Smooth muscle cell (in vitro differentiated cells): ENCODE data around the gene CTDP1. TPM values are rescaled to one million over a fixed set of nuclear protein-coding genes. Genes with fewer than 3 reads are reported as not detected.

ENCODE experiments used
- DNase-seq: peaks from one replicate; lab custom pipeline; 2025; ENCODE audit not compliant: unreplicated experiment; lab: John Stamatoyannopoulos, UW
- H2AFZ ChIP-seq: fragments of 200-600 bp; sonication (generic); 2 replicates; pipeline ENCODE4 v1.6.0; 2016; ENCODE audit warnings: antibody characterized with exemption, low read depth, mild to moderate bottlenecking
- H3F3A ChIP-seq: fragments of 200-600 bp; sonication (generic); 2 replicates; pipeline ENCODE4 v1.6.0; 2017; ENCODE audit warnings: antibody characterized with exemption, low read depth
- H3K27ac ChIP-seq: fragments of 200-600 bp; sonication (generic); 2 replicates; pipeline ENCODE4 v1.5.1; 2016; ENCODE audit warnings: low read depth, mild to moderate bottlenecking
- H3K27me3 ChIP-seq: fragments of 200-600 bp; sonication (generic); 2 replicates; pipeline ENCODE4 v1.6.1; 2016; ENCODE audit warnings: low read depth, mild to moderate bottlenecking
- H3K36me3 ChIP-seq: fragments of 200-600 bp; sonication (generic); 2 replicates; pipeline ENCODE4 v1.5.1; 2016; ENCODE audit warnings: low read depth
- H3K4me1 ChIP-seq: fragments of 200-600 bp; sonication (generic); 2 replicates; pipeline ENCODE4 v1.5.1; 2016; ENCODE audit warnings: low read depth
- H3K4me2 ChIP-seq: fragments of 200-600 bp; sonication (generic); 2 replicates; pipeline ENCODE4 v1.6.0; 2016; ENCODE audit warnings: mild to moderate bottlenecking
- H3K4me3 ChIP-seq: fragments of 200-600 bp; sonication (generic); 2 replicates; pipeline ENCODE4 v1.5.1; 2016; ENCODE audit warnings: mild to moderate bottlenecking
- H3K79me2 ChIP-seq: fragments of 200-600 bp; sonication (generic); 2 replicates; pipeline ENCODE4 v1.6.0; 2016; ENCODE audit warnings: low read depth, mild to moderate bottlenecking
- H3K9ac ChIP-seq: fragments of 200-600 bp; sonication (generic); 2 replicates; pipeline ENCODE4 v1.6.0; 2016; ENCODE audit warnings: low read depth
- H3K9me3 ChIP-seq: fragments of 200-600 bp; sonication (generic); replicated peaks from 2 replicates; pipeline ENCODE4 v1.5.1; 2016; ENCODE audit warnings: low read depth
- H4K20me1 ChIP-seq: fragments of 200-600 bp; sonication (generic); 2 replicates; pipeline ENCODE4 v1.6.0; 2016; ENCODE audit warnings: low read depth
- CTCF ChIP-seq: fragments of 200-600 bp; sonication (generic); IDR thresholded peaks from 2 replicates; pipeline ENCODE4 v1.5.1; 2017; ENCODE audit warnings: borderline replicate concordance, mild to moderate bottlenecking, antibody characterized with exemption; ENCODE audit not compliant: insufficient read depth, poor library complexity, severe bottlenecking
- WGBS: methylation state at CpG from one replicate; pipeline ENCODE4 v1.1.7; 2016; ENCODE audit warnings: low lambda C conversion rate; 5-methylcytosine and 5-hydroxymethylcytosine counted together
- polyA plus RNA-seq: library from polyadenylated mRNA; unstranded; fragments of >200 nt; fragmentation: Nextera tagmentation; extraction: Ambion mirVana; gene quantifications from 2 replicates; pipeline ENCODE4 v1.2.1, GENCODE V29; 2016
- total RNA-seq: library from RNA; depleted of rRNA; stranded (reverse); fragments of >200 nt; gene quantifications from 2 replicates; pipeline ENCODE4 v1.2.3, GENCODE V29; 2014

CTDP1 gene
- total and polyA plus RNA-seq, 2 experiments from 2014 or later: 14.1 to 18.4 TPM

- TF ChIP-seq CTCF: no peak
- 89% methylated on average over 29 of the region's 29 CpGs for WGBS
- no peak overlapping the region for H2AFZ ChIP-seq
Measured at GRCh38 chr18:79779021-79779699, 99.6 kb downstream of the CTDP1 start.

GRCh38 chr18:79779700-79780190 lies 100.1 kb downstream of the CTDP1 start:
- Histone ChIP-seq H3K9ac (no peak overlapping the region), H2AFZ (no peak overlapping the region), H3K4me1 (no peaks in the 10 kb centered on the region), H3K79me2 (no peaks in the 10 kb centered on the region), H3K36me3 (no peaks in the 10 kb centered on the region), H3F3A (no peaks in the 10 kb centered on the region), H3K27me3 (peaks cover 4% of the 10 kb centered on the region), H3K4me2 (no peak overlapping the region), H3K4me3 (no peak overlapping the region), H3K27ac (no peak overlapping the region), H3K9me3 (no peaks in the 10 kb centered on the region), H4K20me1 (no peaks in the 10 kb centered on the region)
- no peak for DNase-seq
- 92% methylated on average over 18 of the region's 18 CpGs for WGBS
- no peak for TF ChIP-seq CTCF

More at GRCh38 chr18:79779021-79779699, 99.6 kb downstream of the CTDP1 start:
- H4K20me1 ChIP-seq: no peaks in the 10 kb centered on the region
- no peaks in the 10 kb centered on the region for H3F3A ChIP-seq
- no peak overlapping the region for H3K27ac ChIP-seq
- no peaks in the 10 kb centered on the region for H3K36me3 ChIP-seq
- H3K27me3 ChIP-seq: peaks cover 4% of the 10 kb centered on the region
- H3K4me1 ChIP-seq: no peaks in the 10 kb centered on the region
- H3K4me2 ChIP-seq: no peak overlapping the region
- H3K4me3 ChIP-seq: no peak overlapping the region
- no peaks in the 10 kb centered on the region for H3K9me3 ChIP-seq
- no peaks in the 10 kb centered on the region for H3K79me2 ChIP-seq
- no peak overlapping the region for H3K9ac ChIP-seq
- no peak for DNase-seq

GRCh38 chr18:79780547-79780946 lies 100.9 kb downstream of the CTDP1 start:
- no peak overlapping the region for H3K9ac ChIP-seq
- H3K9me3 ChIP-seq: no peaks in the 10 kb centered on the region
- H2AFZ ChIP-seq: no peak overlapping the region
- no peaks in the 10 kb centered on the region for H3K79me2 ChIP-seq
- WGBS: 91% methylated on average over 8 of the region's 8 CpGs
- H3K27ac ChIP-seq: no peak overlapping the region
- peaks cover 8% of the 10 kb centered on the region for H3K27me3 ChIP-seq
- H3K4me2 ChIP-seq: no peak overlapping the region
- no peak for DNase-seq
- H3F3A ChIP-seq: no peaks in the 10 kb centered on the region
- H3K4me3 ChIP-seq: no peak overlapping the region
- no peak for TF ChIP-seq CTCF
- no peaks in the 10 kb centered on the region for H3K36me3 ChIP-seq
- H3K4me1 ChIP-seq: no peaks in the 10 kb centered on the region
- no peaks in the 10 kb centered on the region for H4K20me1 ChIP-seq
